Natural killer cell (primary cell): Measurements from ENCODE around the gene SH3GL1. TPM values are rescaled to one million over a fixed set of nuclear protein-coding genes. Genes with fewer than 3 reads are reported as not detected.
A peak's percentile ranks its signal among the peaks of the same experiment; 100 is the strongest.

Experiments
- ATAC-seq, 3 donors: fragments of 150-1000 bp in 2 of 3; fragments of 200-7000 bp in 1 of 3; cut with Tn5 transposase; 1 replicate in 1 of 3; 2 replicates in 2 of 3; pipeline ENCODE4 v1.10.0; 2021; ENCODE audit warnings: mild to moderate bottlenecking in 2 of 3, moderate library complexity in 2 of 3
- DNase-seq, 2 donors: peaks; one replicate each; pipeline versions ENCODE4 v3.0.0 to v3.0.0-alpha.2; 2013 to 2021; ENCODE audit warnings: mixed read lengths in 1 of 2
- H3K27ac ChIP-seq: one replicate; pipeline ENCODE4 v1.5.1; 2013; ENCODE audit warnings: mild to moderate bottlenecking, low read length
- H3K27me3 ChIP-seq: one replicate; pipeline ENCODE4 v1.6.1; 2013; ENCODE audit warnings: low read length; ENCODE audit not compliant: control insufficient read depth, insufficient read depth
- H3K36me3 ChIP-seq: one replicate; pipeline ENCODE4 v1.6.1; 2013; ENCODE audit warnings: low read length; ENCODE audit not compliant: control insufficient read depth, insufficient read depth
- H3K4me1 ChIP-seq: one replicate; pipeline ENCODE4 v1.6.1; 2013; ENCODE audit warnings: low read length; ENCODE audit not compliant: control insufficient read depth, insufficient read depth
- H3K4me3 ChIP-seq: one replicate; pipeline ENCODE4 v1.5.1; 2013; ENCODE audit warnings: low read length
- H3K9me3 ChIP-seq: one replicate; pipeline ENCODE4 v1.6.1; 2013; ENCODE audit warnings: low read length; ENCODE audit not compliant: control insufficient read depth, insufficient read depth
- H3K27ac Mint-ChIP-seq, 2 donors: one replicate each; pipeline ENCODE4 v1.8.0; 2022; ENCODE audit warnings: mild to moderate bottlenecking in 2 of 2, mixed read lengths in 2 of 2, moderate library complexity in 1 of 2
- H3K27me3 Mint-ChIP-seq, 2 donors: one replicate each; pipeline ENCODE4 v1.8.0; 2022; ENCODE audit warnings: low read depth in 2 of 2, mixed read lengths in 2 of 2
- H3K36me3 Mint-ChIP-seq: one replicate; pipeline ENCODE4 v1.8.0; 2022; ENCODE audit warnings: mixed read lengths
- H3K4me1 Mint-ChIP-seq, 2 donors: one replicate each; pipeline ENCODE4 v1.8.0; 2022; ENCODE audit warnings: mixed read lengths in 2 of 2
- H3K4me3 Mint-ChIP-seq: one replicate; pipeline ENCODE4 v1.8.0; 2022; ENCODE audit warnings: mild to moderate bottlenecking, moderate library complexity, mixed read lengths
- H3K9me3 Mint-ChIP-seq, 2 donors: one replicate each; pipeline ENCODE4 v1.8.0; 2022; ENCODE audit warnings: mixed read lengths in 2 of 2
- WGBS: methylation state at CpG from one replicate; pipeline ENCODE4 v1.1.7; 2013; ENCODE audit warnings: missing lambda C conversion rate; ENCODE audit not compliant: insufficient coverage; 5-methylcytosine and 5-hydroxymethylcytosine counted together
- intact Hi-C: fragments of 100-400 bp; cut with micrococcal nuclease; formaldehyde crosslinking; loops from one replicate; pipeline ENCODE4 v1.14.2; 2022
- total RNA-seq, 4 donors: library from RNA; stranded (reverse); fragments of 120-200 nt in 1 of 4; gene quantifications; one replicate each; pipeline versions ENCODE4 v1.2.3 to v1.2.4, GENCODE V29; 2013 to 2022
- TF ChIP-seq, protein P1 (sequence below): fragments of 200-600 bp; IDR thresholded peaks from one replicate; pipeline ENCODE4 v1.8.0; 2022; ENCODE audit warnings: antibody characterized with exemption

SH3GL1 gene
- total RNA-seq, 3 donors from 2014 or later (not counting 1 experiment from before 2014, with no cell fraction given): 43.9 to 55.7 (median 49.2) TPM

DNA sequence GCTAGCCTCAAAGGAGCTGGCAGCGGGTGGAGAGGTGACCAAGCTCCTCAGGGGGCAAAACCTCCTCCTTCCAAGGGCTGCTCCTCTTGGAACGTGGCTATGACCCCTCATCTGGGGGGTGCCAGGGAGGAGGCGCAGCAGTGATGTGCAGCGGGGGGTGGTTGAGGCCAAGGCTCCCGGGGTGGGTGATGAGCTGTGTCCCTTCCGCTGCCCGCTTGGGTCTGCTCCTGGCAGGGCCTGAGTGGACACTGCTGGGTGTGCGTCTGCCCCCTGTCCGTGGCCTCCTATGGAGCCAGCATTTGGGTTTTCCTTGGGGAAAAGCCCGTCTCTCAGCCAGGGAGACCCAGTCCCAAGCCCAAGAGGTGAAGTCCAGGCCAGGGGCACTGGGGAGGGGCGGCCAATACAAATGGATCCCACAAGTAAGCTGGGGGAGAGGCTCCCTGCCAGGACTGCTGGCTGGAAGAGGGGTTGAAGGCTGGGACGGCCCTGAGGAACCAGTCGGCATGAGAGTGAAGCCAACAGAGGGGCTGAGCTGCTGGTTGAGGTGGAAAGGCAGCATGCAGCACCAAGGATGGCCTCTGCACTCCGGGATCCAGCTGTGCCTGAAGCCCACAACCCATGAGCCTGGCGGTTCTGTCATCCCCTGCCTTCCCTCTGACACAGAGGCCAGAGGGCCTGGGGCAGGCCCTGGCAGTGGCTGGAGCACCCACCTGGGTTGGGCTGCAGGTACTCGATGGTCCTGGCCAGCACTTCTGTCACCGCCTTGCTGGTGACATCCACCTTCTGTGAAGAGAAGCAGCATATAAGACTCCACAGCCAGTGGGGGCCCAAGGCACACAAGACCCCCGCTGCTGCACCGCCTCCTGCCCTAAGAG, 34.3 kb downstream of the SH3GL1 start:
- Mint-ChIP-seq H3K27me3 (no peaks in the 10 kb centered on the region), H3K4me3 (no peak overlapping the region), H3K4me1 (peaks cover 24 to 41% of the 10 kb centered on the region in 2 donors), H3K27ac (peak overlapping the region; percentile 51 to 93), H3K9me3 (no peaks in the 10 kb centered on the region), H3K36me3 (no peaks in the 10 kb centered on the region)
- H3K36me3 ChIP-seq: peaks cover 36% of the 10 kb centered on the region
- DNase-seq: no peak
- ATAC-seq: no peak
- WGBS: 98% methylated on average over 19 of the region's 19 CpGs
- no peak overlapping the region for H3K4me3 ChIP-seq
- TF ChIP-seq, protein P1, sequence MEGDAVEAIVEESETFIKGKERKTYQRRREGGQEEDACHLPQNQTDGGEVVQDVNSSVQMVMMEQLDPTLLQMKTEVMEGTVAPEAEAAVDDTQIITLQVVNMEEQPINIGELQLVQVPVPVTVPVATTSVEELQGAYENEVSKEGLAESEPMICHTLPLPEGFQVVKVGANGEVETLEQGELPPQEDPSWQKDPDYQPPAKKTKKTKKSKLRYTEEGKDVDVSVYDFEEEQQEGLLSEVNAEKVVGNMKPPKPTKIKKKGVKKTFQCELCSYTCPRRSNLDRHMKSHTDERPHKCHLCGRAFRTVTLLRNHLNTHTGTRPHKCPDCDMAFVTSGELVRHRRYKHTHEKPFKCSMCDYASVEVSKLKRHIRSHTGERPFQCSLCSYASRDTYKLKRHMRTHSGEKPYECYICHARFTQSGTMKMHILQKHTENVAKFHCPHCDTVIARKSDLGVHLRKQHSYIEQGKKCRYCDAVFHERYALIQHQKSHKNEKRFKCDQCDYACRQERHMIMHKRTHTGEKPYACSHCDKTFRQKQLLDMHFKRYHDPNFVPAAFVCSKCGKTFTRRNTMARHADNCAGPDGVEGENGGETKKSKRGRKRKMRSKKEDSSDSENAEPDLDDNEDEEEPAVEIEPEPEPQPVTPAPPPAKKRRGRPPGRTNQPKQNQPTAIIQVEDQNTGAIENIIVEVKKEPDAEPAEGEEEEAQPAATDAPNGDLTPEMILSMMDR: no peak
- no peaks in the 10 kb centered on the region for H3K27me3 ChIP-seq
- H3K4me1 ChIP-seq: peaks cover 35% of the 10 kb centered on the region
- H3K27ac ChIP-seq: no peak overlapping the region
- H3K9me3 ChIP-seq: no peaks in the 10 kb centered on the region
- intact Hi-C loops: no loop called here

DNA sequence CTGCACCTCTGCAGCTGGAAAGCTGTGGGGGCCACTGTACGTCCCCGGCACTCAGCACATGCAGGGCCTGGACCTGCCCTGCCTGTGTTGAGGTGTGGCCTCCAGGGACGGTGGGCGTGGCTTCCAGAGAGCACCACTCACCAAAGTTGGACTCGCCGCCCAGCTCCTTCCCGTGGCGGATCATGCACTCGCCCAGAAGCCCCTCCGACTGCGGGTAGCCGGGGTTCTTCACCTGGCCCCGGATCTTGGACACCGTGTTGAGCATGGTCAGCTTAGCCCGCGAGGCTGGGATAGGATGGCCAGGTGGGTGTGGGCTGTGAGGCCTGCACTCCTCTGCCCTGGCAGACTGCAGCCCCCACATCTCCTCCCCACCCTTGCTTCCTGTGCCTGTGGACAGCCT, 35.0 kb downstream of the SH3GL1 start:
- Histone ChIP-seq H3K27me3 (no peaks in the 10 kb centered on the region), H3K9me3 (no peaks in the 10 kb centered on the region), H3K27ac (no peak overlapping the region), H3K4me3 (no peak overlapping the region), H3K4me1 (peaks cover 29% of the 10 kb centered on the region), H3K36me3 (peaks cover 43% of the 10 kb centered on the region)
- ATAC-seq: no peak
- Mint-ChIP-seq H3K4me3 (no peak overlapping the region), H3K4me1 (peaks cover 24 to 34% of the 10 kb centered on the region in 2 donors), H3K36me3 (no peaks in the 10 kb centered on the region), H3K9me3 (no peaks in the 10 kb centered on the region), H3K27ac (no peak overlapping the region), H3K27me3 (no peaks in the 10 kb centered on the region)
- 94% methylated on average over 16 of the region's 16 CpGs for WGBS
- DNase-seq: no peak
- TF ChIP-seq, protein P1: no peak
- intact Hi-C loops: no loop called here

DNA sequence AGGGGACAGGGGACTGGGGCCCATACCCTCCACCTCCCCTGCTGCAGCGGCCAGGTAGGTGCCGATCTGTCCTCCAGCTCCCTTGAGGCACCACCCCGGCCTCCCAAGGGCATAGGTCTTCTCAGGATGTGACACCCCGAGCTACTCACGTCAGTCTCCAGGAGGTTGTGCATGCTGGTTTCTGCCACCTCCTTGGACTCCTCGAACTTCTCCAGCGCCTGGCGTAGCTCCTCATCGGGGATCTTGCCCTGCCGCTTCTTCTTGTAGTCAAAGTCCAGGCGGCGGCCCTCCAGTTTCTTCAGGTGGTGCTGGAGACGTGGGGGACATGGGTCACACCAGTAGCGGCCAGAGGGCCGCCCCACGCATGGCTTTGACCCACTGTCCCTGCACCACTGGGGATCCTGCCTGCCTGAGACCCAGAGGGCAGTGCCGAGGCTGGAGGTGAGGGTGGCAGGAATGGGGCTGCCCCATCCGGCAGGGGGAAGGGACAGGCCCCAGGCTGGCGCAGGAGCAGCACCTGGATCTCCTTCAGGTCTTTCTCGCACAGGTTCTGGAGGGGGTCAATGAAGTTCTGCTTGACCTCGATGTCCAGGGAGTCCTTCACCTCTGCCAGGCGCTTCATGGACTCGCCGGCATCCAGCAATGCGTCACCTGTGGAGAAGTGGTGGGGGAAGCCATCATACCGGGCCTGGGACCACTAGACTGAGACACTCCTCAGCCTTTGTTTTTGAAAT, 36.6 kb downstream of the SH3GL1 start:
- ATAC-seq: no peak
- no peak overlapping the region for H3K27ac Mint-ChIP-seq
- TF ChIP-seq, protein P1: no peak
- no peak for DNase-seq
- 93% methylated on average over 26 of the region's 26 CpGs for WGBS
- Histone ChIP-seq H3K27ac (no peak overlapping the region), H3K9me3 (no peaks in the 10 kb centered on the region), H3K4me3 (no peak overlapping the region), H3K27me3 (no peaks in the 10 kb centered on the region), H3K36me3 (peaks cover 54% of the 10 kb centered on the region), H3K4me1 (peaks cover 13% of the 10 kb centered on the region)
- no peaks in the 10 kb centered on the region for H3K36me3 Mint-ChIP-seq
- peaks cover 9 to 18% of the 10 kb centered on the region in 2 donors for H3K4me1 Mint-ChIP-seq
- intact Hi-C loops: no loop called here
- no peaks in the 10 kb centered on the region for H3K27me3 Mint-ChIP-seq
- no peak overlapping the region for H3K4me3 Mint-ChIP-seq
- no peaks in the 10 kb centered on the region for H3K9me3 Mint-ChIP-seq
